Rectal smooth muscle tissue (tissue), 1 donor: ENCODE data around the gene MBD5.

Experiments
- H3K27ac ChIP-seq: one replicate; pipeline ENCODE4 v1.7.0; 2013; ENCODE audit warnings: low read depth, low read length, inconsistent platforms
- H3K27me3 ChIP-seq: one replicate; pipeline ENCODE4 v1.7.0; 2013; ENCODE audit warnings: low read length; ENCODE audit not compliant: control insufficient read depth, insufficient read depth
- H3K36me3 ChIP-seq: one replicate; pipeline ENCODE4 v1.7.0; 2013; ENCODE audit warnings: low read length; ENCODE audit not compliant: control insufficient read depth, insufficient read depth
- H3K4me1 ChIP-seq: one replicate; pipeline ENCODE4 v1.7.0; 2013; ENCODE audit warnings: low read length; ENCODE audit not compliant: control insufficient read depth, insufficient read depth
- H3K4me3 ChIP-seq: one replicate; pipeline ENCODE4 v1.7.0; 2013; ENCODE audit warnings: low read length
- H3K9ac ChIP-seq: one replicate; pipeline ENCODE4 v1.7.0; 2013; ENCODE audit warnings: low read length

The MBD5 gene

DNA sequence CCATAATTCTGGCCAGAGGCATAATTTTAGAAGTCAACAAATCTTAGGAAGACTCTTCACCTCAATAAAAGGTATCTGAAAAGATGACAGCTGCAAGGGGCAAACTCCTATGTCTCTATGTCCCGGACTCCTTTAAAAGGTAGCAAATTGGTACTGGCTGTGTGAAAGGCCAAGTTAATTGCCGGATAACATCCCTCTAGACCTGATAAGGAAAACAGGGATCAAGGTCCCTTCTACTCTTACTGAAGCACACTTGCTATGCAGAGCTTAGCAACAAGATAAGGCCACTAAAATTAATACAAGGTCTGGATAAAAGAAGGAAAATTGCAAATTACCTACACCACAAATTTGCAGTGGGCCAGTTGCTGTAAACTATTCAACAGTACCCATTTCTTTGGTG lies 482.6 kb downstream of the MBD5 start:
- Histone ChIP-seq H3K9ac (no peak overlapping the region), H3K27ac (no peak overlapping the region), H3K27me3 (no peaks in the 10 kb centered on the region), H3K4me3 (no peak overlapping the region), H3K36me3 (no peaks in the 10 kb centered on the region), H3K4me1 (no peaks in the 10 kb centered on the region)

GRCh38 chr2:148507970-148508369 lies 487.1 kb downstream of the MBD5 start:
- Histone ChIP-seq H3K4me3 (no peak overlapping the region), H3K27ac (no peak overlapping the region), H3K27me3 (no peaks in the 10 kb centered on the region), H3K9ac (no peak overlapping the region), H3K4me1 (no peaks in the 10 kb centered on the region), H3K36me3 (no peaks in the 10 kb centered on the region)

GRCh38 chr2:148508878-148509287 lies 488.0 kb downstream of the MBD5 start:
- Histone ChIP-seq H3K4me1 (no peaks in the 10 kb centered on the region), H3K4me3 (peak overlapping the region; percentile 64)

DNA sequence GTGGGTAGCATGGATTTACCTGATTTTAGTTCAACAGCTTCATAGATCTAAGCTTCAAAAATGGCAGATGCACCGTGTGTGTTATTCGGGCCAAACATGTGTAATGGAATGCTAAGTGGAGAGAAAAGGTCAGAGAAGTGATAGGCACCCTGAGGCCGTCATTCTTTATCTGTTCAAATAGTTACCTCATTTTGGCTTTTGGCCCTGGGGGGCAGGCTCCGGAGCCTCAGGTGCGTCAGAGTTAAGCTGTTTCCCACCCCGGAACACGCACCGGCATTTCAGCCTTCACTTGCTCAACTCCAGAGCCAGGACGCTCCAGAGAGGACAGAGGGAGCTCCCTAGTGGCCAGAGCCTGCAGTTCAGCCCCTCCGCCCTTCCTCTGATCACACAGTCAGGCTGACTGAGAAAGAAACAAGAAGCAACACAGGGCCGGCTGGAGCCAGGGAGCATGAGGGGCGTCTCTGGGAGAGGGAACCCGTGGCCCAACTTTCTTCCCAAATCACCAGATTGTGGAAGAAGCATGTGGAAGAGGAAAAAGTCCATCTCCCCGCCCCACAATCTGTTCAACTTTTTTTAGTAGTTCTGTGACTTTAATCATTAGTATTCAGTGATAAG lies 488.5 kb downstream of the MBD5 start:
- Histone ChIP-seq H3K27me3 (no peaks in the 10 kb centered on the region), H3K36me3 (no peaks in the 10 kb centered on the region), H3K4me3 (peak overlapping the region; percentile 64), H3K27ac (no peak overlapping the region), H3K9ac (no peak overlapping the region), H3K4me1 (no peaks in the 10 kb centered on the region)

More at GRCh38 chr2:148508878-148509287, 488.0 kb downstream of the MBD5 start:
- no peaks in the 10 kb centered on the region for H3K36me3 ChIP-seq
- H3K27me3 ChIP-seq = no peaks in the 10 kb centered on the region
- H3K9ac ChIP-seq = no peak overlapping the region
- H3K27ac ChIP-seq = no peak overlapping the region

GRCh38 chr2:148511883-148512282 lies 491.0 kb downstream of the MBD5 start:
- no peaks in the 10 kb centered on the region for H3K4me1 ChIP-seq
- H3K36me3 ChIP-seq = no peaks in the 10 kb centered on the region
- H3K9ac ChIP-seq = no peak overlapping the region
- H3K27ac ChIP-seq = no peak overlapping the region
- no peaks in the 10 kb centered on the region for H3K27me3 ChIP-seq
- H3K4me3 ChIP-seq = no peak overlapping the region

- Histone ChIP-seq H3K36me3 (no peaks in the 10 kb centered on the region), H3K9ac (no peak overlapping the region), H3K4me3 (no peak overlapping the region), H3K4me1 (no peaks in the 10 kb centered on the region), H3K27me3 (no peaks in the 10 kb centered on the region), H3K27ac (no peak overlapping the region)
Measured at GRCh38 chr2:148512501-148512900, 491.6 kb downstream of the MBD5 start.

- no peaks in the 10 kb centered on the region for H3K27me3 ChIP-seq
- no peaks in the 10 kb centered on the region for H3K36me3 ChIP-seq
- H3K4me1 ChIP-seq = no peaks in the 10 kb centered on the region
- no peak overlapping the region for H3K9ac ChIP-seq
- H3K27ac ChIP-seq = no peak overlapping the region
- H3K4me3 ChIP-seq = no peak overlapping the region
Measured at GRCh38 chr2:148513427-148513826, 492.5 kb downstream of the MBD5 start.

DNA sequence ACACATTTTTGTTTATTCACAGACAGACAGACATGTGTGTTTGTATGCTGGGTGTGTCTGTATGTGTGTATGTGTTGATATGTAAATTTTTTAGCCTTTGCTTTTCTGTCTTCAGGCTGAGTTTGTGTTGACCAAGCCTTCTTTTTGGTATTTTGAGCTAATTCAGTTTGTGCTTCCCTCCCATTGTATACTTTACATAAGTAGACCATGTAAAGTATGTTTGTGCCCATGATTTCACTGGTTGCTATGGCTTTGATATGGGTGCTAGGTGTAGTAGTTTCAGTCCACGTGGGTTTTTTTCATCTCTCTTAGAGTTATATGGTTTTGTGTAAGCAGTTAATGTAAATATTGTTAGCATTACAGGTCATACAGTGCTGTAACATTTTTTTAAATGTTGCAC lies 494.2 kb downstream of the MBD5 start:
- Histone ChIP-seq H3K9ac (no peak overlapping the region), H3K36me3 (no peaks in the 10 kb centered on the region), H3K4me3 (no peak overlapping the region), H3K27ac (no peak overlapping the region), H3K4me1 (no peaks in the 10 kb centered on the region), H3K27me3 (no peaks in the 10 kb centered on the region)

GRCh38 chr2:148515976-148516375 lies 495.1 kb downstream of the MBD5 start:
- Histone ChIP-seq H3K9ac (no peak overlapping the region), H3K4me1 (no peaks in the 10 kb centered on the region), H3K27me3 (no peaks in the 10 kb centered on the region), H3K36me3 (no peaks in the 10 kb centered on the region), H3K4me3 (no peak overlapping the region), H3K27ac (no peak overlapping the region)

GRCh38 chr2:148517296-148517695 lies 496.4 kb downstream of the MBD5 start:
- H3K27ac ChIP-seq = no peak overlapping the region
- H3K4me3 ChIP-seq = no peak overlapping the region
- H3K9ac ChIP-seq = no peak overlapping the region
- H3K4me1 ChIP-seq = no peaks in the 10 kb centered on the region
- H3K27me3 ChIP-seq = no peaks in the 10 kb centered on the region
- H3K36me3 ChIP-seq = no peaks in the 10 kb centered on the region

- Histone ChIP-seq H3K36me3 (no peaks in the 10 kb centered on the region), H3K9ac (no peak overlapping the region), H3K4me3 (no peak overlapping the region), H3K4me1 (no peaks in the 10 kb centered on the region), H3K27me3 (no peaks in the 10 kb centered on the region), H3K27ac (no peak overlapping the region)
Measured at GRCh38 chr2:148517822-148518221, 496.9 kb downstream of the MBD5 start.

- no peaks in the 10 kb centered on the region for H3K4me1 ChIP-seq
- no peak overlapping the region for H3K9ac ChIP-seq
- no peak overlapping the region for H3K4me3 ChIP-seq
- H3K36me3 ChIP-seq = no peaks in the 10 kb centered on the region
- H3K27me3 ChIP-seq = no peaks in the 10 kb centered on the region
- no peak overlapping the region for H3K27ac ChIP-seq
Measured at GRCh38 chr2:148519013-148519412, 498.1 kb downstream of the MBD5 start.

GRCh38 chr2:148521181-148521580 lies 500.3 kb downstream of the MBD5 start:
- Histone ChIP-seq H3K4me1 (no peaks in the 10 kb centered on the region), H3K9ac (no peak overlapping the region), H3K27ac (no peak overlapping the region), H3K27me3 (no peaks in the 10 kb centered on the region), H3K36me3 (no peaks in the 10 kb centered on the region), H3K4me3 (no peak overlapping the region)
